ENCODE results near the gene SMOC2.

- TF ChIP-seq CTCF (IDR thresholded peaks at IDR 0.05) (no peak), POLR2A (IDR thresholded peaks at IDR 0.05; ENCODE audit: low read depth) (no peak), POLR2AphosphoS5 (IDR thresholded peaks at IDR 0.05) (no peak), EP300 (IDR thresholded peaks at IDR 0.05) (no peak)
Observed at GRCh38 chr6:168706471-168707177, 265.6 kb downstream of the SMOC2 start.
